Nephron (organoid): ENCODE results near the gene MYD88.

Experiments
- H3K27ac Mint-ChIP-seq, 3 experiments: 2 replicates each; pipeline ENCODE4 v1.8.0; 2020; ENCODE audit warnings: mixed read lengths in 3 of 3, mild to moderate bottlenecking in 2 of 3, moderate library complexity in 1 of 3
- H3K27me3 Mint-ChIP-seq: 2 replicates; pipeline ENCODE4 v1.8.0; 2021; ENCODE audit warnings: low read depth, mild to moderate bottlenecking, moderate library complexity, mixed read lengths
- H3K36me3 Mint-ChIP-seq: 2 replicates; pipeline ENCODE4 v1.8.0; 2020; ENCODE audit warnings: low read depth, mixed read lengths
- H3K4me1 Mint-ChIP-seq: 2 replicates; pipeline ENCODE4 v1.8.0; 2020; ENCODE audit warnings: mixed read lengths
- H3K4me3 Mint-ChIP-seq, 3 experiments: 2 replicates each; pipeline ENCODE4 v1.8.0; 2020; ENCODE audit warnings: mild to moderate bottlenecking in 3 of 3, mixed read lengths in 3 of 3, moderate library complexity in 2 of 3
- H3K9me3 Mint-ChIP-seq: 2 replicates; pipeline ENCODE4 v1.8.0; 2020; ENCODE audit warnings: mixed read lengths
- TF ChIP-seq, protein P1 (sequence below), 3 experiments: fragments of 200-600 bp; sonication (generic); IDR thresholded peaks; one replicate each; pipeline ENCODE4 v1.5.0; 2021; ENCODE audit warnings: antibody characterized with exemption in 3 of 3; ENCODE audit not compliant: unreplicated experiment in 3 of 3

Gene MYD88

DNA sequence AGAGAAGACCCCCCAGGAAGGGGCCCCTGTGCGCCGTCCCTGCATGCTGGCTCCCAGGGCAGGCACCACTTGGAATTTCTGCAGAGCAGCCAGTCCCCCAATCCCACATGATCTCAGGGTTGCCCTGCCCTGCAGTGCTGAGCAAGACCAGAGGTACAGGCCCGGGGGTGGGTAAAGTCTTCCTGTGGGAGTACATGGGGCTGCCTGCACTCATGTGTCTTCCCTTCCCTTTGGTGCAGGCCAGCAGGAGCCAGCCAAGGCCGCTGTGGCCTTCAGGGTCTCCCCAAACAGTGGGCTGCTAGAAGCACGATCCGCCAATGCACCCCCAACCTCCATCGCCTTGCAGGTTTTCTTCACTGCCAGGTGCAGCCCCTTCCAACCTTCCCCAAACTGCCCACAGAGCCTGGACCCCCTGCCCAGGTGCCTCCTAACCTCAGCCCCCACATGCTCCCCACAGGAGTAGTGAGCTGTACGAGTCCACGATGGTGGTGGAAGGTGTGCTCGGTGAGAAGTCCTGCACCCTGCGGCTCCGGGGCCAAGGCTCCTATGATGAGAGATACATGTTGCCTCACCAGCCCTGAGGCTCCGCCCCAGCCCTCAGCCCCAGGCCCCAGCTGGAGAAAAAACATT, 16.5 kb upstream of the MYD88 start:
- no peaks in the 10 kb centered on the region for H3K27me3 Mint-ChIP-seq
- H3K9me3 Mint-ChIP-seq, result no peaks in the 10 kb centered on the region
- H3K4me1 Mint-ChIP-seq, result no peaks in the 10 kb centered on the region
- peaks cover 46% of the 10 kb centered on the region for H3K36me3 Mint-ChIP-seq
- H3K4me3 Mint-ChIP-seq, result no peak overlapping the region
- TF ChIP-seq, protein P1, sequence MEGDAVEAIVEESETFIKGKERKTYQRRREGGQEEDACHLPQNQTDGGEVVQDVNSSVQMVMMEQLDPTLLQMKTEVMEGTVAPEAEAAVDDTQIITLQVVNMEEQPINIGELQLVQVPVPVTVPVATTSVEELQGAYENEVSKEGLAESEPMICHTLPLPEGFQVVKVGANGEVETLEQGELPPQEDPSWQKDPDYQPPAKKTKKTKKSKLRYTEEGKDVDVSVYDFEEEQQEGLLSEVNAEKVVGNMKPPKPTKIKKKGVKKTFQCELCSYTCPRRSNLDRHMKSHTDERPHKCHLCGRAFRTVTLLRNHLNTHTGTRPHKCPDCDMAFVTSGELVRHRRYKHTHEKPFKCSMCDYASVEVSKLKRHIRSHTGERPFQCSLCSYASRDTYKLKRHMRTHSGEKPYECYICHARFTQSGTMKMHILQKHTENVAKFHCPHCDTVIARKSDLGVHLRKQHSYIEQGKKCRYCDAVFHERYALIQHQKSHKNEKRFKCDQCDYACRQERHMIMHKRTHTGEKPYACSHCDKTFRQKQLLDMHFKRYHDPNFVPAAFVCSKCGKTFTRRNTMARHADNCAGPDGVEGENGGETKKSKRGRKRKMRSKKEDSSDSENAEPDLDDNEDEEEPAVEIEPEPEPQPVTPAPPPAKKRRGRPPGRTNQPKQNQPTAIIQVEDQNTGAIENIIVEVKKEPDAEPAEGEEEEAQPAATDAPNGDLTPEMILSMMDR (IDR thresholded peaks at IDR 0.05; ENCODE audit: unreplicated experiment in 3 of 3), result no peak
- no peak overlapping the region for H3K27ac Mint-ChIP-seq

DNA sequence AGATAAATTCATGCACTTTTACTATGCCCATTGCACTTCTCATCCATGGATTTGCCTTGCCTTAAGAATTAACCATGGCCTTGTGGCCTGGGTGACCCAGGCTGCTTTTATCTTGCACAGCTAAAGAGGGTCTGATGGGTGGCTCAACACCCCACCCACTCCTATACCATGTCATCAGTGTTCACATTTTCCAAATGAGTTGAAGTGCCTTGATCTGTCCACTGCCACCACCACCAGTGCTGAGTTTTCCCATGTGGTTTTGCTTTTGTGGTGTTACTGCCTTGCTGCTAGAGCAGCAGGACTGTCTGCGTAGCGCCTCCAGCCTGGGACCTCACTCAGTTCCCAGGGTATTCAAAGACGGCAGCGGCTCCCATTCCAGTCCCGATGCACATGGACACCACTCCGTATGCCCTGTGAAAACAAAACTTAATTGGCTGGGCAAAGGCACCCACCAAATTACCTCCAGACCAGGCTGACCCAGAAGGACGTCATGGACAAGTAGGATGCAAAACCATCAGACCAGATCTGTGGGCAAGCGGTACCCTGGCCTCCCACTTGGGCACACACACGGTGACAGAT, 15.7 kb upstream of the MYD88 start:
- Mint-ChIP-seq H3K4me1 (no peaks in the 10 kb centered on the region), H3K27me3 (no peaks in the 10 kb centered on the region), H3K9me3 (no peaks in the 10 kb centered on the region), H3K36me3 (peaks cover 55% of the 10 kb centered on the region), H3K27ac (no peak overlapping the region), H3K4me3 (no peak overlapping the region)
- TF ChIP-seq, protein P1 (IDR thresholded peaks at IDR 0.05; ENCODE audit: unreplicated experiment in 3 of 3), result no peak

GRCh38 chr3:38124324-38125122, 13.9 kb upstream of the MYD88 start:
- no peaks in the 10 kb centered on the region for H3K27me3 Mint-ChIP-seq
- peaks cover 63% of the 10 kb centered on the region for H3K36me3 Mint-ChIP-seq
- H3K4me1 Mint-ChIP-seq, result no peaks in the 10 kb centered on the region
- H3K4me3 Mint-ChIP-seq, result no peak overlapping the region
- TF ChIP-seq, protein P1 (IDR thresholded peaks at IDR 0.05; ENCODE audit: unreplicated experiment in 3 of 3), result no peak
- H3K9me3 Mint-ChIP-seq, result no peaks in the 10 kb centered on the region
- no peak overlapping the region for H3K27ac Mint-ChIP-seq

GRCh38 chr3:38125305-38126120, 12.9 kb upstream of the MYD88 start:
- Mint-ChIP-seq H3K36me3 (peaks cover 70% of the 10 kb centered on the region), H3K4me1 (no peaks in the 10 kb centered on the region)

GRCh38 chr3:38126121-38126892, 12.2 kb upstream of the MYD88 start:
- H3K36me3 Mint-ChIP-seq, result peaks cover 72% of the 10 kb centered on the region
- no peaks in the 10 kb centered on the region for H3K4me1 Mint-ChIP-seq
- TF ChIP-seq, protein P1 (IDR thresholded peaks at IDR 0.05; ENCODE audit: unreplicated experiment in 3 of 3), result no peak
- no peak overlapping the region for H3K27ac Mint-ChIP-seq
- H3K27me3 Mint-ChIP-seq, result no peaks in the 10 kb centered on the region
- H3K9me3 Mint-ChIP-seq, result no peaks in the 10 kb centered on the region
- H3K4me3 Mint-ChIP-seq, result no peak overlapping the region

More at GRCh38 chr3:38125305-38126120, 12.9 kb upstream of the MYD88 start:
- Mint-ChIP-seq H3K4me3 (no peak overlapping the region), H3K27ac (no peak overlapping the region), H3K27me3 (no peaks in the 10 kb centered on the region), H3K9me3 (no peaks in the 10 kb centered on the region)
- TF ChIP-seq, protein P1 (IDR thresholded peaks at IDR 0.05; ENCODE audit: unreplicated experiment in 3 of 3), result no peak
